Measurements from ENCODE around the gene IL1F10.

The IL1F10 gene

GRCh38 chr2:113113807-113114206, 46.0 kb downstream of the IL1F10 start:
- DNase-seq = no peak

DNA sequence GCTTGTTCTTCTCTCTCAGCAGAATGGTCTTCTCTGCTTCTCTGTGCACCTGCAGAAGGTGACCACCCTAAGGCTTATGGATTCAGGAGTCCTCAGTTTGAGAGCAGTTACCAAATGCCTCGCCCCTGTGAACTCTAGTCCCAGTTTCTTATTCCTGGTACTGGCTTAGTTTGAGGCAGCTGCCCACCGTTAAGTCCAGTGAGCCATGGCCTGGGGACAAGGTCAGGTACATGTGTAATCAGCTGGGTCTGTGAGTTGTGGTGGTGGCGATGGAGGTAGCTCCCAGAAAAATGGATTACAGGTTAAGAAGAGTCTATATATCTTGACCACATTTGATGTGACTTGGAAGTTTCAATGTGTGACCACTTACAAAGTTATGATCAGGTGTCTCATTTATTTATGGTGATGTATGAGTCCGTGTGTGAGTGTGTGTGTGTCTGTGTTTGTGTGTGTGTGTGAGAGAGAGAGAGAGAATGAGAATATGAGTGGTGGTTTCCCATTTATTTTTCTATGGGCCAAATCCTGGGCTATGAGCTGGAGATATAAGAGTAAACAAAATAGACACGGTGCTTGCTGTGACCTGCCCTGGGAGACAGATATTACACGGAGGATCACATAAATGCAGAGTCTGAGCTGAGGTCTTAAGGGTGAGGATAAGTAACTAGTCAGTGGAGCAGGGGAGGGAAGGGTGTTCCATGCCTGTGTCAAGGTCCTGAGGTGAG, 46.6 kb downstream of the IL1F10 start:
- DNase-seq = no peak

DNA sequence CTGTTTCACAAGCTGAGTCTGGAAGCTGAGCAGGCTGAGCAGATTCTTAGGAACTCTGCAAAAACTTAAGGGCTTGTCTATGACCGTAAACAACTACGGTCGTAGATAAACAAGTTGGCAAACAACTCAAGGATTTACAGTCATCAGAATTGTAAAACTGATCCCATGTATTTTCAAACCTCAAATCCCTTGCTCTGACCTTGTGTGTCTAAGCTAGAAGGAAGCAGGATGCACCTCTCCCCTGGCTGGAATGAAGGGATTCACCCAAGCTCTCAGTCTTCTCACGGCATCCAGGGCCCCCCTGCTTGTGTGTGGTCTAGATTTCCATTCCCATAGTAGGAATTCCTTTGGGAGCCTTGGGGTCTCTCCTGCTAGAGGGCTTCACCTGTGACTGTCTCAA, 47.2 kb downstream of the IL1F10 start:
- no peak for DNase-seq

GRCh38 chr2:113116100-113116958, 48.6 kb downstream of the IL1F10 start:
- no peak for DNase-seq

- DNase-seq = no peak
Measured at GRCh38 chr2:113117541-113118262, 49.9 kb downstream of the IL1F10 start.

- no peak for DNase-seq
Measured at GRCh38 chr2:113118263-113118657, 50.5 kb downstream of the IL1F10 start.

DNA sequence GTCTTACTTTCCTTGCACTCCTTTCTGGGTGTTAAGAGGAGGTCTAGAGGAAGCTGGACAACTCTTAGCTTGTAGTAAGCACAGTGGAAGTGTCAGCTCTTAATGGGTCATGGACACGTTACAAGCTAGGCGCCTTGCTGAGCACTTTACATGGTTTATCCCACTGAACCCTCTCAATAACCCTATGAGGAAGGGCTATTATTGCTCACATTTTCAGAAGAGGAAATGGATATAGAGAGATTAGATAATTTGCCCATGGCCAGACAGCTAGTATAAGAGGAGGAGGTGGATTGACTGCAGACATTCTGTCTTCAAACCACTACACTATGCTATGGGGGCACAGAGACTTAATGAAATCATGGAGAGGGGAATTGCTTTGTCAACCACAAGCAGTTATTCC, 51.3 kb downstream of the IL1F10 start:
- no peak for DNase-seq

- DNase-seq = no peak
Measured at GRCh38 chr2:113120861-113121260, 53.1 kb downstream of the IL1F10 start.

DNA sequence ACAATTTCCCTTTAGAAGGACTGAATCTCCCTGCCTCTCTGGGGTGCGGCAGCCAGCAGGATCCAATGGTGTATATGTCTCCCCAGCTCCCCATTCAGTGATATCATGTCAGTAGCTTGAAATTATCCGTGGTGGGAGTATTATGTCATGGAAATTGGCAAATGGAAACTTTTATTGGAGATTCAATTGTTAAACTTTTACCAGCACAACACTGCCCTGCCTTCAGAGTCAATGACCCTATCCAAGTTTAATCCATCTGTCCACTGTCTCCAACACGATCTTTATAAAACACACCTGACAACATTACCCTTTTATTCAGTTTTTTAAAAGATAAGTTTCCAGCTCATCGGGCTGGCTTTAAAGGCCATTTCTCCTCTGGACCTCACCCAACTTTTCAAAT, 54.6 kb downstream of the IL1F10 start:
- no peak for DNase-seq

DNA sequence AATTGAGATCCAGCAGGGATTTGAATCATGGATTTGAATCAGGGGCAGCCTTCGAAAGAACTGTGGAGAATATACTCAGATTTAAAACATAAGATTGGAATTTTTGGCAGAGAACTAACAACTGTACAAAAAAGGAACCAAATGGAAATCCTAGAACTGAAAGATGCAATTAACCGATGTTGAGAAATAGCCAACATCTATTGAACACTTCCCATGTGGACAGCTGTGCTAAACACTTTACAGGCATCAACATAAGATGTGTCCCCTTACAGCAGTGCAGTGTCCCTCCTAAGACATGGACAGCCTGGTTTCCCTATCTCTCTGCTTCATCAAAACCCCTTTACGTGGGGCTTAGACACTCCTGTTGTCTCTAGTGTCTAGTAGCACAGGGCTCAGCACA, 56.0 kb downstream of the IL1F10 start:
- DNase-seq = no peak

- DNase-seq = no peak
Measured at GRCh38 chr2:113124181-113124961, 56.6 kb downstream of the IL1F10 start.

All from SHP77 (cell line).